AG09319 (cell line): ENCODE data around the gene SLC15A4.

Experiments used
- DNase-seq: peaks from one replicate; pipeline ENCODE4 v3.0.0-alpha.2; 2010; ENCODE audit warnings: low read depth; ENCODE audit errors: extremely low read depth
- CTCF ChIP-seq: IDR thresholded peaks from 2 replicates; pipeline ENCODE4 v1.5.1; 2011; ENCODE audit warnings: low read depth, mild to moderate bottlenecking, inconsistent platforms, low read length, moderate library complexity

The SLC15A4 gene

DNA sequence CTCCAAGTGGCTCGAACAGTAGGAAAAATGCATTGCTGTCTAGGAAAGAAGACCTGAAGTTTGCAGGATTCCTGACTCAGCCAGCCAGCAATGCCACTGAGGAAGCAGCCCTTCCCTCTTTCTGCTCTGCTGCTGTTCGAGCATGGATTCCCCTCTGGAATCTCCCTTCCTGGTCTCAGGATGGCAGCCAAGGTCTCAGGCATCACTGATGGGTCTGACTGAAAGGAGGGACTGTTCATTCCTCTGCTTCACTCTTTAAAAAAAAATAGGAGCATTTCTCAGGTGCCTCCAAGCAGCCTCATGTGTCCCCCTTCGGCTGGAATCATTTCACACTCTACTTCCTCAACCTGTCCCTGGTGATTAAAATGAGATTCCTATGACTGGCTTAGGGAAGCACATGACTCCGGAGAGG, 62.4 kb downstream of the SLC15A4 start:
- TF ChIP-seq CTCF, result no peak
- no peak for DNase-seq

DNA sequence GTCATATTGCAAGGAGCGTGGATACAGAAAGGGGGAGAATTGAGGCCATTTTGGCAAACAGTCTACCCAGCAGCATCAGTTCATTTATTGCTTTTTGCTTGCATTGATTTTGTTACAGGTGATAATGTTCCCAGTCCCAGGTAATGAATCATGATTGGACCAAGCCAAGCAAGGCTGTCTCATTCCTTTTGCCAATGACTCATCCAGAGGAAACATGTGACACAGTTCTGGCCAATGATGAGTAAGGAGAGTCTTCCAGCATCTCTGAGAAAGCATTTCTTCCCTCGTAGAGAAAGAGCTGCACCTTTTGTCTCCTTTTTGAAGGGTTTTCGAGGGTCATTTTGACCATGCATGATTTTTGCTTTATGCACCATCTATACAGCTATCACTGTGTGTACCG, 68.2 kb downstream of the SLC15A4 start:
- DNase-seq, result no peak
- TF ChIP-seq CTCF, result no peak

DNA sequence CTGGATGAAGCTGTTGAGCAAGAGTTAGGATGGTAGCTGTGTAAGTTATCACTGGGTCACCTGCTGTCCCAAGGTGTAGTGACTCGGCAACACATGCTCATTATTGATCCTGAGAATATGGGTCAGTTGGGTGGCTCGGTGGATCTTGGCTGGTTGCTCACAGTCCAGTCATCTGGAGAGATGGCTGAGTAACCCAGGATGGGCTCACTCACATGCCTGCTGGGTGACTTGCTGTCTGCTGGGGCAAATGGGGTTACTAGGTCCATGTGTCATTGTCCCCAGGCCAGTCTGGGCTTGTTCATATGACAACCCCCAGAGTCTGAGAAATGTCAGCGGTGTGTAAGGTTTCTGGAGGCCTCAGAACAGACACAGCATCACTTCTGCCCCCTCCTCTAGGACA, 69.5 kb downstream of the SLC15A4 start:
- DNase-seq, result no peak
- no peak for TF ChIP-seq CTCF

DNA sequence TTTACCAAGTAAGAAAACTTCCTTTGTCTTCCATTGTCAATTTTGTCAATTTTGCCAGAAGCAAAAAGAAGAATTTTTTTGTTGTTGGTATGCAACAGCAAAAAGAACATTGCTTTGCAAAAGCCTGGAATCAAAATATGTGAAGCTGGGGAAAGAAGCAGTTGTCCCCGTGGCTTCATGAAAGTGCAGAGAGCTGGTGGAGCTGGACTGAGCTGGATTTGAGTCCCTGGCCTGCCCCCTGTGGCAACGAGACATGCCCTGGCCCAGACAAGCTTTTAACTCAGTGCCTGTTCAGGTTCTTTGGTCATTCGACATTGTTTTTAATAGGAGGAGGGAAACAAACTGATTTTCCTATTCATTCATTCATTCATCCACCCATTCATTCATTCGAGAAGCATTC, 70.3 kb downstream of the SLC15A4 start:
- no peak for TF ChIP-seq CTCF
- DNase-seq, result no peak

- DNase-seq, result no peak
Measured at GRCh38 chr12:128752386-128752785, 71.4 kb downstream of the SLC15A4 start.

DNA sequence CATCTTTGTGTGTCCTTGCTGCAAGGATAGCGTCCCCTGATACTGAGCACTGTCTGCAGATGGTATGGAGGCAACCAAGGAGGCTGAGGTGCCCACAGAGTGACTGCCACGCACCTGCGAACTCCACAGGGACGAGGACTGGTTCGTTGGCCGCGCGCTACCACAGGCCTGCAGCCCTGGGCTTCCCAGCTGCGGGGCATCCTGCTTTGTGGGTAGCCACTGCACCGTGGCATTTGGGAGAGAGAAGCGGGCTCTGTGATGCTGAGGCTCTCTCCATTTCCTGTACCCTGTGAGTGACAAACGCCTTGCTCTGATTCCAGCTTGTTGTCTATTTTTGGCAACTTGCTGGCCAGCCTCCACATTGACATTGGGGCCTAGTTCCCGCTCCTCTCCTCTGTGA, 76.3 kb downstream of the SLC15A4 start:
- no peak for TF ChIP-seq CTCF
- no peak for DNase-seq

More at GRCh38 chr12:128752386-128752785, 71.4 kb downstream of the SLC15A4 start:
- no peak for TF ChIP-seq CTCF

DNA sequence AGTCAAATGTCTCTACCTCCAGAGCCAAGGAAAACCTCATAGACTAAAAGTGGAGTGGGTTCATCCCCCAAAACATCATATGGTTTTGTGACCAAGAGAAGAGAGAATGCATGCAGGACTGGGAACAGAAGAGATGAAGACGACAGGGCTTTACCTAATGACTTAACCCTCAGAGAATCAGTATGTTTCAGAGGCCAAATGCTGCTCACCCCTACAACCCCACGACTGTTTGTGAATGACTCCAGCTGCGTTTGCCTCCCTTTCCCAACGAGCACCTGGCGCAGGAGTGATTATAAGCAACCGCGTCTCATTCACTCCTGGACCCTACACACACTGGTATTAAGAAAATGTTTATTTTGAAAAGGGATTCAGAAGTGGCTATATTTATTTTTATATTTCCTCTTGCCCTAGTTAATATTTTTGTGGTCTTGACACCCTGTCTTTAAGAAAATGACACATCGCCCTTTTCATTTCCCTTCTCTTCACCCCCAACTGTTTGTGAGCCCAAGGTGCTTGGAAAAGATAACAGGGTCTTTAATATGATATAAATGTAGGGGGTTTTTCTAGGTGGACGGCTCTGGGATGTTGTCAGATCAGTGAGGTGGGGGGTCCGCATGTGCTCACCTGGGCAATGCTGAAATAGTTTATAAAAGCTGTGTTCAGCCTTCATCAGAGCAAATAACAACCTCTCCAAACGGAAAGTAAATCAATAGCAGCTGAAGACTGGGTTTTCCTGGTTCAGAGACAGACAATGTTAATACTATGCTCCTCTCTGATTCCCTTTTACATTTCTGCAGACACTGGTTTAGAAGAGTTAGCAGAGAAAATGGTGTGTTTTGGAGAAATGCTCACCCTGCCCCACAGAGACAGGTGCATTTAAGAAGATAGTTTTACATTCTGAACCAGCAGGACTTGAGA, 77.7 kb downstream of the SLC15A4 start:
- DNase-seq, result no peak
- no peak for TF ChIP-seq CTCF
